Smooth muscle cell (in vitro differentiated cells): ENCODE measurements around the gene ALAS1. TPM values are rescaled to one million over a fixed set of nuclear protein-coding genes. Genes with fewer than 3 reads are reported as not detected.

Experiments used
- DNase-seq: peaks from one replicate; lab custom pipeline; 2025; ENCODE audit not compliant: unreplicated experiment; lab: John Stamatoyannopoulos, UW
- H2AFZ ChIP-seq: fragments of 200-600 bp; sonication (generic); 2 replicates; pipeline ENCODE4 v1.6.0; 2016; ENCODE audit warnings: antibody characterized with exemption, low read depth, mild to moderate bottlenecking
- H3F3A ChIP-seq: fragments of 200-600 bp; sonication (generic); 2 replicates; pipeline ENCODE4 v1.6.0; 2017; ENCODE audit warnings: antibody characterized with exemption, low read depth
- H3K27ac ChIP-seq: fragments of 200-600 bp; sonication (generic); 2 replicates; pipeline ENCODE4 v1.5.1; 2016; ENCODE audit warnings: low read depth, mild to moderate bottlenecking
- H3K27me3 ChIP-seq: fragments of 200-600 bp; sonication (generic); 2 replicates; pipeline ENCODE4 v1.6.1; 2016; ENCODE audit warnings: low read depth, mild to moderate bottlenecking
- H3K36me3 ChIP-seq: fragments of 200-600 bp; sonication (generic); 2 replicates; pipeline ENCODE4 v1.5.1; 2016; ENCODE audit warnings: low read depth
- H3K4me1 ChIP-seq: fragments of 200-600 bp; sonication (generic); 2 replicates; pipeline ENCODE4 v1.5.1; 2016; ENCODE audit warnings: low read depth
- H3K4me2 ChIP-seq: fragments of 200-600 bp; sonication (generic); 2 replicates; pipeline ENCODE4 v1.6.0; 2016; ENCODE audit warnings: mild to moderate bottlenecking
- H3K4me3 ChIP-seq: fragments of 200-600 bp; sonication (generic); 2 replicates; pipeline ENCODE4 v1.5.1; 2016; ENCODE audit warnings: mild to moderate bottlenecking
- H3K79me2 ChIP-seq: fragments of 200-600 bp; sonication (generic); 2 replicates; pipeline ENCODE4 v1.6.0; 2016; ENCODE audit warnings: low read depth, mild to moderate bottlenecking
- H3K9ac ChIP-seq: fragments of 200-600 bp; sonication (generic); 2 replicates; pipeline ENCODE4 v1.6.0; 2016; ENCODE audit warnings: low read depth
- H3K9me3 ChIP-seq: fragments of 200-600 bp; sonication (generic); replicated peaks from 2 replicates; pipeline ENCODE4 v1.5.1; 2016; ENCODE audit warnings: low read depth
- H4K20me1 ChIP-seq: fragments of 200-600 bp; sonication (generic); 2 replicates; pipeline ENCODE4 v1.6.0; 2016; ENCODE audit warnings: low read depth
- CTCF ChIP-seq: fragments of 200-600 bp; sonication (generic); IDR thresholded peaks from 2 replicates; pipeline ENCODE4 v1.5.1; 2017; ENCODE audit warnings: borderline replicate concordance, mild to moderate bottlenecking, antibody characterized with exemption; ENCODE audit not compliant: insufficient read depth, poor library complexity, severe bottlenecking
- WGBS: methylation state at CpG from one replicate; pipeline ENCODE4 v1.1.7; 2016; ENCODE audit warnings: low lambda C conversion rate; 5-methylcytosine and 5-hydroxymethylcytosine counted together
- polyA plus RNA-seq: library from polyadenylated mRNA; unstranded; fragments of >200 nt; fragmentation: Nextera tagmentation; extraction: Ambion mirVana; gene quantifications from 2 replicates; pipeline ENCODE4 v1.2.1, GENCODE V29; 2016
- total RNA-seq: library from RNA; depleted of rRNA; stranded (reverse); fragments of >200 nt; gene quantifications from 2 replicates; pipeline ENCODE4 v1.2.3, GENCODE V29; 2014

Gene ALAS1
- total and polyA plus RNA-seq, 2 experiments from 2014 or later: 35.7 to 59.4 TPM

GRCh38 chr3:52226229-52226817 lies 28.4 kb downstream of the ALAS1 start:
- Histone ChIP-seq H3F3A (no peaks in the 10 kb centered on the region), H2AFZ (no peak overlapping the region), H3K4me2 (no peak overlapping the region), H4K20me1 (peaks cover 14% of the 10 kb centered on the region), H3K36me3 (no peaks in the 10 kb centered on the region), H3K9ac (no peak overlapping the region), H3K27ac (no peak overlapping the region), H3K79me2 (no peaks in the 10 kb centered on the region), H3K4me3 (no peak overlapping the region), H3K9me3 (no peaks in the 10 kb centered on the region), H3K4me1 (no peaks in the 10 kb centered on the region), H3K27me3 (no peaks in the 10 kb centered on the region)
- 98% methylated on average over 5 of the region's 5 CpGs for WGBS
- TF ChIP-seq CTCF: no peak
- DNase-seq: no peak

GRCh38 chr3:52227117-52227516 lies 29.2 kb downstream of the ALAS1 start:
- DNase-seq: no peak
- H3K4me1 ChIP-seq: no peaks in the 10 kb centered on the region
- TF ChIP-seq CTCF: no peak
- 89% methylated on average over 4 of the region's 4 CpGs for WGBS
- H3K9me3 ChIP-seq: no peaks in the 10 kb centered on the region
- H3K79me2 ChIP-seq: no peaks in the 10 kb centered on the region
- H4K20me1 ChIP-seq: peaks cover 22% of the 10 kb centered on the region
- H3K36me3 ChIP-seq: no peaks in the 10 kb centered on the region
- no peak overlapping the region for H3K27ac ChIP-seq
- no peaks in the 10 kb centered on the region for H3K27me3 ChIP-seq
- H3F3A ChIP-seq: no peaks in the 10 kb centered on the region
- no peak overlapping the region for H3K4me2 ChIP-seq
- H3K9ac ChIP-seq: no peak overlapping the region
- no peak overlapping the region for H2AFZ ChIP-seq
- no peak overlapping the region for H3K4me3 ChIP-seq

GRCh38 chr3:52227766-52228165 lies 29.8 kb downstream of the ALAS1 start:
- H3K4me2 ChIP-seq: no peak overlapping the region
- TF ChIP-seq CTCF: no peak
- H3K79me2 ChIP-seq: peaks cover 3% of the 10 kb centered on the region
- H3K4me1 ChIP-seq: no peaks in the 10 kb centered on the region
- no peak overlapping the region for H2AFZ ChIP-seq
- no peaks in the 10 kb centered on the region for H3K9me3 ChIP-seq
- 90% methylated on average over 7 of the region's 7 CpGs for WGBS
- H3K4me3 ChIP-seq: no peak overlapping the region
- H3K36me3 ChIP-seq: no peaks in the 10 kb centered on the region
- no peaks in the 10 kb centered on the region for H3K27me3 ChIP-seq
- DNase-seq: no peak
- no peak overlapping the region for H3K9ac ChIP-seq
- peaks cover 29% of the 10 kb centered on the region for H4K20me1 ChIP-seq
- H3K27ac ChIP-seq: no peak overlapping the region
- no peaks in the 10 kb centered on the region for H3F3A ChIP-seq

- Histone ChIP-seq H2AFZ (no peak overlapping the region), H3K4me1 (no peaks in the 10 kb centered on the region), H3K4me3 (no peak overlapping the region), H3K79me2 (peaks cover 5% of the 10 kb centered on the region), H4K20me1 (peaks cover 34% of the 10 kb centered on the region), H3K9me3 (no peaks in the 10 kb centered on the region), H3K36me3 (no peaks in the 10 kb centered on the region), H3K27me3 (no peaks in the 10 kb centered on the region), H3F3A (no peaks in the 10 kb centered on the region), H3K4me2 (no peak overlapping the region), H3K27ac (no peak overlapping the region), H3K9ac (no peak overlapping the region)
- WGBS: 97% methylated on average over 10 of the region's 10 CpGs
- TF ChIP-seq CTCF: no peak
- DNase-seq: no peak
Observed at GRCh38 chr3:52228266-52228665, 30.3 kb downstream of the ALAS1 start.
